H54 (cell line): ENCODE data around the gene TRIM67.

ENCODE experiments used
- DNase-seq: peaks from one replicate; pipeline ENCODE4 v3.0.0; 2011; ENCODE audit warnings: low spot score, mixed read lengths; ENCODE audit not compliant: insufficient read length
- FAIRE-seq: peaks from 3 replicates; lab custom pipeline; 2011; peaks lifted over from hg19 to GRCh38; lab: Jason Lieb, UNC
- POLR2A ChIP-seq: IDR thresholded peaks from 2 replicates; pipeline ENCODE4 v1.6.1; 2011; ENCODE audit warnings: low read depth, mild to moderate bottlenecking, low read length

The TRIM67 gene

DNA sequence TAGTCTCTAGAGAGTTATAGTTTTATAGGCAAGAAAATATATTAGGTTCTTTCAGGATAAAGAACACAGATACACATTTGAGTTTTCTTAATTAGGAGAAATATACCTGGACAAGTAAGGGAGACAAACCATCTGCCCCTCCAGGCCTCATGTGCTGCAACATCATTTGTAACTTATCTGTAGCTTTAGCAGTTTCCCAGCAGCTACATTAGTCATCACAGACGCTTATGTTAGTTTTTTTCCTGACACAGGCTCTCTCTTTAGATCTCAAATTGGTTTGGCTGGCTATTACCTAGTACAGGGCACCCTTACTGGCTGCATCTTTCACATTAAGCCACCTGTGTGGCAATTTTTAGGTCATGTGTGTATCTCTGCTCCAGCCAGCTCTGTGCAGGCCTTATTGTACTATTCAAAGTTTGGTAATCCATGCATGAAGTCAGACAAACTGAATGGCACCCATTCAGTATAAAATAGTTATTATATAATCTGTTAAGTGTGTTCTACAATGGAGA lies 105.0 kb downstream of the TRIM67 start:
- FAIRE-seq (no peak), DNase-seq (no peak)
- TF ChIP-seq POLR2A = no peak
